GM19099 (cell line): ENCODE results near the gene SLC35F6.

Experiments
- POLR2A ChIP-seq: IDR thresholded peaks from 3 replicates; pipeline ENCODE4 v1.6.1; 2011; ENCODE audit warnings: low read depth; ENCODE audit not compliant: insufficient read length; ENCODE audit errors: extremely low read depth

SLC35F6 gene

GRCh38 chr2:26724784-26725520 is 39.1 kb upstream of the SLC35F6 start:
- TF ChIP-seq POLR2A: no peak

GRCh38 chr2:26725521-26725820 is 38.6 kb upstream of the SLC35F6 start:
- TF ChIP-seq POLR2A: no peak

GRCh38 chr2:26726228-26726627 is 37.9 kb upstream of the SLC35F6 start:
- TF ChIP-seq POLR2A: no peak

DNA sequence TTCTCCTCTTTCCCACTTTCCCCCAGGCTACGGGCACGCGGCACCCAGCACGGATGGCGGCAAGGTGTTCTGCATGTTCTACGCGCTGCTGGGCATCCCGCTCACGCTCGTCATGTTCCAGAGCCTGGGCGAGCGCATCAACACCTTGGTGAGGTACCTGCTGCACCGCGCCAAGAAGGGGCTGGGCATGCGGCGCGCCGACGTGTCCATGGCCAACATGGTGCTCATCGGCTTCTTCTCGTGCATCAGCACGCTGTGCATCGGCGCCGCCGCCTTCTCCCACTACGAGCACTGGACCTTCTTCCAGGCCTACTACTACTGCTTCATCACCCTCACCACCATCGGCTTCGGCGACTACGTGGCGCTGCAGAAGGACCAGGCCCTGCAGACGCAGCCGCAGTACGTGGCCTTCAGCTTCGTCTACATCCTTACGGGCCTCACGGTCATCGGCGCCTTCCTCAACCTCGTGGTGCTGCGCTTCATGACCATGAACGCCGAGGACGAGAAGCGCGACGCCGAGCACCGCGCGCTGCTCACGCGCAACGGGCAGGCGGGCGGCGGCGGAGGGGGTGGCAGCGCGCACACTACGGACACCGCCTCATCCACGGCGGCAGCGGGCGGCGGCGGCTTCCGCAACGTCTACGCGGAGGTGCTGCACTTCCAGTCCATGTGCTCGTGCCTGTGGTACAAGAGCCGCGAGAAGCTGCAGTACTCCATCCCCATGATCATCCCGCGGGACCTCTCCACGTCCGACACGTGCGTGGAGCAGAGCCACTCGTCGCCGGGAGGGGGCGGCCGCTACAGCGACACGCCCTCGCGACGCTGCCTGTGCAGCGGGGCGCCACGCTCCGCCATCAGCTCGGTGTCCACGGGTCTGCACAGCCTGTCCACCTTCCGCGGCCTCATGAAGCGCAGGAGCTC is 36.2 kb upstream of the SLC35F6 start:
- TF ChIP-seq POLR2A: no peak

GRCh38 chr2:26729311-26729710 is 34.8 kb upstream of the SLC35F6 start:
- no peak for TF ChIP-seq POLR2A

- TF ChIP-seq POLR2A: no peak
Observed at GRCh38 chr2:26730549-26731344, 33.3 kb upstream of the SLC35F6 start.

GRCh38 chr2:26731714-26732113 is 32.4 kb upstream of the SLC35F6 start:
- TF ChIP-seq POLR2A: no peak

GRCh38 chr2:26732446-26732845 is 31.6 kb upstream of the SLC35F6 start:
- TF ChIP-seq POLR2A: no peak

GRCh38 chr2:26733413-26733812 is 30.7 kb upstream of the SLC35F6 start:
- TF ChIP-seq POLR2A: no peak

DNA sequence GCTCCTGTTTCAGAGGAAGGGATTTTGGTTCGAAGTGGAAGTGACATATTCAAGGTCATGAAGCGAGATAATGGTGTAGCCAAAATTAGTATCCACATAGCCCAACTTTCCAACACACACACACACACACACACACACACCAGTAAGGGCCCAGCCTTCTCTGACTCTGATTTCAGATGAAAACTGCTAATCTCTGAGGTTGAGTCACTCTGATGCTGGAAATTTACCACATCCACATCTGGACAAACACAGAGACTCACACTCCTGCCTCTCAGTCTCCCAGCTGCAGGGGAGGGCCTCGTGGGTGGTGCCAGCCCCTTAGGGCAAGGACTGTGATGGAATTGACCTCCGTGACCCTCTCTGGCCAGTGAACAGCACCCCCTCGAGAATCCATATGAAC is 29.0 kb upstream of the SLC35F6 start:
- no peak for TF ChIP-seq POLR2A

- TF ChIP-seq POLR2A: no peak
Observed at GRCh38 chr2:26735883-26736588, 28.0 kb upstream of the SLC35F6 start.

- no peak for TF ChIP-seq POLR2A
Observed at GRCh38 chr2:26737221-26737620, 26.9 kb upstream of the SLC35F6 start.

GRCh38 chr2:26738481-26738880 is 25.6 kb upstream of the SLC35F6 start:
- TF ChIP-seq POLR2A: no peak

DNA sequence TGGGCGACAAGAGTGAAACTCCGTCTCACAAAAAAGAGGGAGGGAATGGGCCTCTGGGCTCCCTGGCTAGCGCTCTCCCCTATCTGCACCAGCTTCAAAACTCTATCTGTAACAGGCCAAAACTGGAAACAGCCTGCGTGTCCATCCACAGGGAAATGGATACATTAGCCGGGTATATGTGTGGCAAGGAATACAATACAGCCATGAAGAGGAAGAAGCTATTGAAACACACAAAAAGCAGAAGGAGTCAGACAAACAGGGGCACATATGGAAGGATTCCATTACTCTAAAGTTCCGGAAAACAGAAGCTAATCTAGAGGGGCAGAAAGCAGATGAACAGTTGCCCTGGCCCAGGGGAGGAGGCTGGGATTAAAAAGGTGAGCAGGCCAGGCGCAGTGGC is 24.6 kb upstream of the SLC35F6 start:
- no peak for TF ChIP-seq POLR2A

DNA sequence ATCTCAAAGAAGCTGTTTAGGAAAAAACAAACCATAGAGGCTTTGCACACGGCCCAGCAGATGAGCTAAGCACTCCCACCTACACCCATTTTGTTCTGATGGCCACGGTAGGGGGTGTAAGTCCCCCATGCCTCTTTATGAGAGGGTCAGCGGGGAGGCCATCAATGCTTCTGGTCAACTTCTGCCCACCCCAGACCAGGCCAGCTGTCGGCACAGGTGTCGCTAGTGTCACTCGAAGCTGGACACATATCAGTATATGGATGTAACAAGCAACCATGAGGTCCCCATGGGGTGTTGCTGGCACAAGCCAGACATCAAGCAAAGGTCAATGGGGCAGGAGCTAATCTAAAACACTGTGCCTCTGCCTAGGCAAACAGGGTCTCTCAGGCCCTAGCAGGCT is 23.7 kb upstream of the SLC35F6 start:
- no peak for TF ChIP-seq POLR2A
